HG02943 (cell line): ENCODE measurements around the gene KCNS1.

Experiments
- ATAC-seq: cut with Tn5 transposase; IDR thresholded peaks from one replicate; pipeline ENCODE4 v1.9.1; 2021; ENCODE audit warnings: mild to moderate bottlenecking, low read depth, moderate library complexity; ENCODE audit not compliant: unreplicated experiment

The KCNS1 gene

GRCh38 chr20:45111285-45111684 is 10.4 kb upstream of the KCNS1 start:
- ATAC-seq = no peak

GRCh38 chr20:45110301-45110700 is 9.4 kb upstream of the KCNS1 start:
- no peak for ATAC-seq

GRCh38 chr20:45109634-45110033 is 8.7 kb upstream of the KCNS1 start:
- no peak for ATAC-seq

GRCh38 chr20:45105317-45105716 is 4.4 kb upstream of the KCNS1 start:
- no peak for ATAC-seq

- ATAC-seq = no peak
Observed at GRCh38 chr20:45104786-45105185, 3.9 kb upstream of the KCNS1 start.

- no peak for ATAC-seq
Observed at GRCh38 chr20:45103072-45103471, 2.1 kb upstream of the KCNS1 start.

GRCh38 chr20:45101333-45101850 is 465 bp upstream of the KCNS1 start:
- no peak for ATAC-seq

GRCh38 chr20:45098103-45098773 is 2.7 kb downstream of the KCNS1 start:
- no peak for ATAC-seq

- no peak for ATAC-seq
Observed at GRCh38 chr20:45097485-45098102, 3.3 kb downstream of the KCNS1 start.

- ATAC-seq = no peak
Observed at GRCh38 chr20:45096781-45097180, 4.1 kb downstream of the KCNS1 start.

GRCh38 chr20:45095805-45096238 is 5.1 kb downstream of the KCNS1 start:
- ATAC-seq = no peak

GRCh38 chr20:45094864-45095574 is 5.9 kb downstream of the KCNS1 start:
- ATAC-seq = no peak

- no peak for ATAC-seq
Observed at GRCh38 chr20:45094201-45094600, 6.7 kb downstream of the KCNS1 start.

- no peak for ATAC-seq
Observed at GRCh38 chr20:45092898-45093297, 8.0 kb downstream of the KCNS1 start.

GRCh38 chr20:45091366-45091765 is 9.6 kb downstream of the KCNS1 start:
- ATAC-seq = no peak

GRCh38 chr20:45090481-45090880 is 10.4 kb downstream of the KCNS1 start:
- ATAC-seq = no peak

GRCh38 chr20:45088247-45088646 is 12.7 kb downstream of the KCNS1 start:
- ATAC-seq = no peak

- no peak for ATAC-seq
Observed at GRCh38 chr20:45087814-45088213, 13.1 kb downstream of the KCNS1 start.

- no peak for ATAC-seq
Observed at GRCh38 chr20:45087097-45087790, 13.7 kb downstream of the KCNS1 start.

GRCh38 chr20:45085867-45086266 is 15.1 kb downstream of the KCNS1 start:
- no peak for ATAC-seq

- no peak for ATAC-seq
Observed at GRCh38 chr20:45085289-45085688, 15.6 kb downstream of the KCNS1 start.
